Activated gamma-delta T cell treated with Interleukin-2 at 50 U/mL for 16 hours (primary cell): Measurements from ENCODE around the gene SSC4D.
"Not testable (repeated sequence)": the region's sequence is repeated elsewhere in the genome, so short reads cannot be mapped to it uniquely, and the experiment has no call there.

Experiments
- DNase-seq: peaks from one replicate; pipeline ENCODE4 v3.0.0-alpha.2; 2020

The SSC4D gene

DNA sequence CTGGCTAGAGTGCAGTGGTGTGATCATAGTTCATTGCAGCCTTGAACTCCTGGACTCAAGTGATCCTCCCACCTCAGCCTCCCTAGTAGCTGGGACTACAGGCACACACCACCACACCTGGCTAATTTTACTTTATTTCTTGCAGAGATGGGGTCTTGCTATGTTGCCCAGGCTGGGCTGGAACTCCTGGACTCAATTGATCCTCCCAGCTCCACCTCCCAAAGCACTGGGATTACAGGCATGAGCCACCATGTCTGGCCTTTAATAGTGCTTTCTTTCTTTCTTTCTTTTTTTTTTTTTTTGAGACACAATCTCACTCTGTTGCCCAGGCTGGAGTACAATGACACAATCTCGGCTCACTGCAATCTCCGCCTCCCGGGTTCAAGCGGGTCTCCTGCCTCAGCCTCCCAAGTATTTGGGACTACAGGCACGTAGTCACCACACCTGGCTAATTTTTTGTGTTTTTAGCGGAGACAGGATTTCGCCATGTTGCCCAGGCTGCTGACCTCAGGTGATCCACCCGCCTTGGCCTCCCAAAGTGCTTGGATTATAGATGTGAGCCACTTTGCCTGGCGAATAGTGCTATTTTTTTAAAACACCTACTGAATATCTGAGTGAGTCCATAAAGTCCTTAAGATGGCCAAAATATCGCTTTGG, 8.3 kb upstream of the SSC4D start:
- DNase-seq = not testable (repeated sequence)

DNA sequence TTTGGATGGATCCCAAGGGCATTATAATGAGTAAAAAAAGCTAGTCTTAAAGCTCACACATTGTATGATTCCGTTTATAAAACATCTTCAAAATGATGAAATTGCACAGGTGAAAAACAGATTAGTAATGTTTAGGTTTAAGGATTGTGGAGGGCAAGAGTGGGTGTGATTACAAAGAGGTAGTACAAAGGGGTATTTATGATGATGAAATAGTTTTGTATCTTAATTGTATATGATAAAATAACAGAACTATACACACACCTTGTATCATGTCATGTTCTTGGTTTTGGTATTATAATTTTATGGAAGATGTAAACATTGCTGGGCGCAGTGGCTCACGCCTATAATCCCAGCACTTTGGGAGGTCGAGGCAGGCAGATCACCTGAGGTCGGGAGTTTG, 2.8 kb upstream of the SSC4D start:
- no peak for DNase-seq

DNA sequence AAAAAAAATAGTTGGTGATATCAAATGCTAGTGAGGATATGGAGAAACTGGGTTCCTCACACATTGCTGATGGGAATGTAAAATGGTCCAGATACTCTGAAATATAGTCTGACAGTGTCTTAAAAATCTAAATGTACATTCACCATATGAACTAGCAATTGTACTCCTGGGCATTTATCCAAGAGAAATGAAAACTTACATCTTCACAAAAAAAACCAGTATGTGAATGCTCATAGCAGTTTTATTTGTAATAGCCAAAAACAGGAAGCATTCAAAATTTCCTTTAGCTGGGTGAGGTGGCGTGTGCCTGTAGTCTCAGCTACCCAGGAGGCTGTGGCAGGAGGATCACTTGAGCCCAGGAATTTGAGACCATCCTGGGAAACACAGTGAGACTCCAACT, 2.1 kb upstream of the SSC4D start:
- no peak for DNase-seq

DNA sequence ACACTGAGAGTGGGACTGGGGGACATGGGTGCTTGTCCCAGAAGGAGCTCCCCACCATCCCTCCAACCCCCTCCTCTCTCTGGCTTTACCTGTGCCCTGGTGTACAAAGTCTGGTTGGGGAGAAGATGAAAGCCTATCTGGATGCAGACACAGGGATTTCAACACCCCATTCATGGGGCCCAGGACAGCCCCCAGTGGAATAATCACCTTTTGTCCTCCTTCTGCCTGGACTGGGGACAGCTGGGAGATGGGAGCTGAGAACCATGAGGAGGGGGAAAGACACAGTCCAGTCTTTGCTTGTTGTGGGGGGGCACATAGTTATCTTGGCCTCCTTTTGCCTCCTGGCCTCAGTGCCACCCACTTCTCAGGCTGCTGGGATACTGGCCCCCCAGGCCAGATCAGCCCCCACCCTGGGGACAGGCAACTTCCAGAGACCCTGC, 1.4 kb downstream of the SSC4D start:
- DNase-seq = no peak

DNA sequence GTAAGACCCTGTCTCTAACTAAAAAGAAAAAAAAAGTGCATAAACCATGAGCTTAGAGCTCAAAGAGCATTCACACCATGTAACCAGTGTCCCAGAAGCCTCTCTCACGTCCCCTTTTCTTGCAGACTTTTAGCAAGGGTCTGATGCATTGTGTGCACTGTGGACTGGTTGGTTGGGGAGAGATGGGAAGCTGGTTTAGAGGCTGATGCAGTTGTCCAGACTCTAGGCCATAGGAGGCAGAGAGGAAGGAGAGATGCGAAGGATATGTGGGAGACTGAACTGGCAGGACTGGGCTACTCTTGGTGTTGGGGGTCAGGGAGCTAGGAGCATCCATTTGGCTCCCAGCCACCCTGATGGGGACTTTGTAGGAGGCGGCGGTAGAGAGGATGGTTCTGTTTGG, 1.8 kb downstream of the SSC4D start:
- DNase-seq = no peak

- no peak for DNase-seq
Measured at GRCh38 chr7:76405738-76406137, 3.8 kb downstream of the SSC4D start.

GRCh38 chr7:76403780-76404494, 5.6 kb downstream of the SSC4D start:
- no peak for DNase-seq

DNA sequence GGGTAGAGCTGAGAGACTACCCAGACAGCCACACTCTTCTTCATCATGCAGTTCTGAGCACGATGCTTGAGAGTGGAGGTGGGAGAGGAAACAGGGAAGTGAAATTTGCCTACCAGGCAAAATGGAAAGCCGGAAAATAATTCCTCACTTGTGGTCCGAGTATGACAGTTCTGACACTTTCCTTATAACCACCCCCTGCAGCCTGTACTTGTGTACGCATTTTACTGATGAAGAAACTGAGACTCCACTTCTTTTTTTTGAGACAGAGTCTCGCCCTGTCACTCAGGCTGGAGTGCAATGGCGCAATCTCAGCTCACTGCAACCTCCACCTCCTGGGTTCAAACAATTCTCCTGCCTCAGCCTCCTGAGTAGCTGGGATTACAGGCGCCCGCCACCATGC, 6.4 kb downstream of the SSC4D start:
- not testable (repeated sequence) for DNase-seq

- no peak for DNase-seq
Measured at GRCh38 chr7:76400248-76400647, 9.2 kb downstream of the SSC4D start.

DNA sequence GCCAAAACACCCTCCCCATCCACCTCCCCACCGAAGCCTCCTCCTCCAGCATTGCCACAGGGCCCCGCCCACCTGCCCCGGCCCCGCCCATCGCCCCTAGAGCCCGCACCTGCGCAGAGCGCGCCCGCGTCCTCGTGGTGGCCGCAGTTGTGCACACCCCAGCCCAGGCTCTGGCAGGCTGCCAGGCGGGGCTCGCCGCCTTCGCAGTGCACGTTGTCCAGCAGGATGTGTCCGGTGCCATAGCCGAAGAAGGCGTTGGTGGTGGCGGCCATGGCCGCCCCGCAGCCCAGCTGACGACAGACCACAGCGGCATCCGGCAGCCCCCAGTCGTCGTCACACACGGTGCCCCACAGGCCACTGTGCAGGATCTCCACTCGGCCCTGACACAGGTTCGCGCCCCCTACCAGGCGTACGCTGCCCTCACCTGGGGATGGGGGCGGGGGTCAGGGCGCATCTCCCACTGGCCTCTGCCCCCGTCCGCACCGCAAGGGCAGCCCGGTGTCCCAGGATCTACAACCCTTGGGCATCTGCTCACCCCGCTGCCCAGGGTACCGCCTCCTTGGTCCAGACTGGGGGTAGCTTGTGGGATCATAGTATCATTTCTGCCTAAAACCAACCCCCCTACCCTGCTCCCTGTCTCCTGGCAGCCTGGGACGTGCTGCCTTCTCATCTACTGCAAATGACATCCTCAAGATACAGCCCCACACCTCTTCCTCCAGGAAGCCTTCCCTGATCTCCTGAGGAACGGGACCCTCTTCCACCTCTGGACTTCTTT, 11.9 kb downstream of the SSC4D start:
- peak; percentile 73 for DNase-seq

GRCh38 chr7:76396864-76397263, 12.6 kb downstream of the SSC4D start:
- DNase-seq = no peak

DNA sequence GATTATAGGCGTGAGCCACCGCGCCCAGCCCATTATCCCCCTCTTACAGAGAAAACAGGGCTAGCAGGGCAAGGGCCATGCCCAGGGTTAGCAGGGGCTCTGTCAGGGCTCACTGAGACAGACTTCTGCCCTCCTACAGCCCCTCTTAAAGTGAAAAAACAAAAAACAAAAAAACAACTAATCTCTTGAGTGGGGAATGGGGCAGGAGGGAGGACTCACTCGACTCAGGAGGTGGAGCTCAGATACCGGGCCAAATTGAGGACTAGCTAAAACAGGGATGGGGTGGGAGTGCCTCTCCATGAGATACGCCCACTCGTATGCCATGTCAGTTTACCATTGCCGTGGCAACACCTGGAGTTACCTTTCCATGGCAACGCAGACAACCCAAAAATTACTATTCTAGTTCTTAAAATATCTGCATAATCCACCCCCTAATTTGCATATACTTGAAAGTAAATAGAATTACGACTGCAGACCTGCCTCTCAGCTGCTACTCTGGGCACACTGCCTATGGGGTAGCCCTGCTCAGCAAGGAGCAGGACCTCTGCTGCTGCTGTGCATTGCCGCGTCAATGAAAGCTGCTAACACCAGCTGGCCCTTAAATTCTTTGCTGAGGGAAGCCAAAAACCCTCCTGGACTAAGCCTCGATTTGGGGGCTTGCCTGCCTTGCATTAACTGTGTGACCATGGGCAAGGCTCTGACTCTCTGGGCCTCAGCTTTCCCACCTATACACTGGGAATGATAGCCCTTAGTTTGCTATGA, 13.4 kb downstream of the SSC4D start:
- DNase-seq = no peak

GRCh38 chr7:76395605-76395964, 13.9 kb downstream of the SSC4D start:
- DNase-seq = not testable (repeated sequence)

DNA sequence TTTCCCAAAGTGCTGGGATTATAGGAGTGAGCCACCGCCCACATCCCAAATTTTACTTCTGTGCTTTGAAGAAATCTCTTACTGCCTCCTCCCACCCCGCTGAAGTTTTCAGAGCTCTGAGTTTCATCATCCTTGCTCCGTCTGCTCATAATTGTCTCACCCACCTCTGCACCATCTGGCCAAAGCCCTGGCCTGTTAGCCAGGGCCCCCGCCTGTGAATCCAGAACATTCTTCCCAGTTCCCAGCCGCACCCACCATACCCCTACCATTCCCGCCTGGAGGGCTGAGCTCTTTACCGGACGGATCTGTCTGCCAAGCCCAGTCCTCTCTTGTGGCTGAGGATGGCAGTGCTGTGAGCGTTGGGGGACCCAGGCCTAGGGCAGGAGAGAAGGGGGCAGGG, 14.5 kb downstream of the SSC4D start:
- DNase-seq = no peak

GRCh38 chr7:76393116-76394031, 16.1 kb downstream of the SSC4D start:
- peak; percentile 86 for DNase-seq

DNA sequence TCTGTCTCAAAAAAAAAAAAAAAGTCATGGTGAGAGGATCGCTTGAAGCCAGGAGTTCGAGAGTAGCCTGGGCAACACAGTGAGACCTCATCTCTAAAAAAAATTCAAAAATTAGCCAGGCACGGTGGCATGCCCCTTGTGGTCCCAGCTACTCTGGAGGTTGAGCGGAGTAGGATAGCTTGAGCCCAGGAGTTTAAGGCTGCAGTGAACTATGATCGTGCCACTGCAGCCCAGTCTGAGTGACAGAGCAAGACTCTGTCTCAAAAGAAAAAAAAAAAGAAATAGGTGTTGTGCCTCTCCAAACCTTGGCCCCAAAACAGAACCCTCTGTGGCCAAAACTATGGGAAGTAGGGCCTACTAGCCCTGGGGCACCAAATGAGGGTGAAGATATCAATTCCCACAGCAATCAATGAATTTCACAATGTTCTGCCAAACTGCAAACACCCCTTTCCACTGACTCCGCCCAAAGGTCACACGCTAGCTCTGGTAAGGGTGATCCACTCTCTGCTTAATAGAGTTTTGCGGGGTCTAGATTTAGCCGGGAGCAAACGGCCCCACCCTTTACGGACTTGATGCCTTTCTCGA, 16.9 kb downstream of the SSC4D start:
- DNase-seq = no peak

DNA sequence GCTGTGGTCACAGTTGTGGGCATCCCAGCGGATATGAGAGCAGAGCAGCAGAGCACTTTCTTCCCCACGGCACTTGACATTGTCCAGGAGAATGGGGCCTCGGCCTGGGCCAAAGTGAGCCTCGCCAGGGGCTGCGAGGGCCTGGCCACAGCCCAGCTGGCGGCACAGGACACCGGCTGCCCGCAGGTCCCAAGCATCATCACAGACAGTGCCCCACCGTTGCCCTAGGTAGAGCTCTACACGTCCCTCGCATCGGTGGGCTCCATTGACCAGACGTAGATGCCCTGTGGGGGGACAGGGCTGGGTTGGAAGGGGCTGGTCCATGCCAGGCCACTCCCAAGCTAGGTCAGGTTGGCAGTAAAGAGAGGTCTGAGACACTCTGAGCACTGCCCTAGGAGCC, 19.4 kb downstream of the SSC4D start:
- no peak for DNase-seq

- not testable (repeated sequence) for DNase-seq
Measured at GRCh38 chr7:76387789-76388188, 21.7 kb downstream of the SSC4D start.

DNA sequence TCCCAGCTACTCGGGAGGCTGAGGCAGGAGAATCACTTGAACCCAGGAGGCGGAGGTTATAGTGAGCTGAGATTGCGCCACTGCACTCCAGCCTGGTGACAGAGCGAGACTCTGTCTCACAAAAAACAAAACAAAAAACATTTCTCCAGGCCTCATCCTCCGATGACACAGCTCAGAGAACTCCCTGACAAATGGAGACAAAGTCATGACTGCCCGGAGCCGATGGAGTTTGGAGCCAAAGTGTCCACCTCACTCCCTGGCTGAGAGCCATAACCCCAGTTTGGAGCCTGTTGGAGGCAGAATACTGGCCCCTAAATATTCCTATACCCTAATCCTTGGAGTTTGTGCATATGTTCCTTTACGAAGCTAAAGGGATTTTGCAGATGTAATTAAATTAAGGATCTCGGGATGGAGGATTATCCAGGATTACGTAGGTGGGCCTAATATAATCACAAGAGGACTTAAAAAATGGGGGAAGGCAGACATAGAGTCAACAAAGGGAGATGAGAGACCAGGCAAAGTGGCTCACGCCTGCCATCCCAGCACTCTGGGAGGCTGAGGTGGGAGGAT, 22.7 kb downstream of the SSC4D start:
- DNase-seq = no peak

DNA sequence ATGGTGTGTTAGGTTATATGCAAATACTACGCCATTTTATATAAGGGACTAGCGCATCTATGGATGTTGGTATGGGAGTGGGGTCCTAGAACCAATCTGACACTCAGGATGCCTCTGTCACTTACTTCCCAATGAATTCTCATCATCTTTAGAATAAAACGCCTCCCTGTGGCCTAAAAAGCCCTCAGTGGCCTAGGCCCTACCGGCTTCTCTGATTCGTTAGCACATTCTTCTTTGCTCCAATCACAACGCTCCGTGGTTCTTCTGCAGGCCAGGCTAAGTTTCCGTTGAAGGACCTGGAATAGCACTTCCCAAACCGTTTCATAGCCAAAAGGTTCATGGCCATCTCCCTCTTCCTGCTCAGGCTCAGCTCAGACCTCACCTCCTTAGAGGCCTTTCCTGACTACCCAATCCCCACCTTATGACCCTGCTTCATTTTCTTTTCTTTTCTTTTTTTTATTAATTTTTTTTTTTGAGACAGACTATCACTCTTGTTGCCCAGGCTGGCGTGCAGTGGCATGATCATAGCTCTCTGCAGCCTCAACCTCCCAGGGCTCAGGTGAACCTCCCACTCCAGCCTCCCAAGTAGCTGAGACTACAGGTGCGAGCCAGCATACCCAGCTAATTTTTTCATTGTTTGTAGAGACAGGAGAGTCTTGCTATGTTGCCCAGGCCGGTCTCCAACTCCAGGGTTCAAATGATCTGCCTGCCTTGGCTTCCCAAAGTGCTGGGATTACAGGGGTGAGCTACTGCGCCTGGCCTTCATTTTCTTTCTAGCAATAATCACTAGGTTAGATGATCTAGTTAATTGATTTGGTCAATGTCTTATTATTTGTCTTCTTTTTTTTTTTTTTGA, 26.2 kb downstream of the SSC4D start:
- no peak for DNase-seq
